ENCODE data around the gene HS6ST1. TPM values are rescaled to one million over a fixed set of nuclear protein-coding genes. Genes with fewer than 3 reads are reported as not detected.

Gene HS6ST1
- total RNA-seq, 2 donors from 2014 or later: 19.3 to 22.9 TPM

DNA sequence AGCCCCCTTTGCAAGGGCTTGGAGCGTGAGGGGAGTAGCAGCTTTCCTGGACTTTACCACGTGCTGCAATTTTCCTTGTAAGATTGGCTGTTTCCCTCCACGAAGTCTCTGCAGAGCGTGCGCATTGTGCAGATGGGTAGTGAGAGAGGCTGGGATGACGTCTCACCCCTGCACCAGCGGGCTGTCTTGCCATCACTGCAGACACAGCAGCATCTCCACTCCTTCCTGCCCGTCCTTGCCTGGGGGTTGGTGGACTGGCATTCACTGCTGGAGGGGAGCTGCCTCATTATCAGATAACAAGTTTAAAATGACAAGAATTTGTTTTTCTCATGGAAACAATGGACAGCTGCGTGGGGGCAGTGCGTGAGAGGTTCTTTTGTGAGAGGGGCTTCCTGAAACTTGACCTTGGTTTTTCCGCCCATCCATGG is 45.3 kb upstream of the HS6ST1 start:
- Histone ChIP-seq H3K27ac (no peak overlapping the region), H3K27me3 (no peaks in the 10 kb centered on the region), H3K9me3 (no peaks in the 10 kb centered on the region), H3K36me3 (no peaks in the 10 kb centered on the region), H3K9ac (ENCODE audit: low read depth in 2 of 2, low read length in 2 of 2) (no peak overlapping the region), H3K4me1 (no peaks in the 10 kb centered on the region), H3K4me3 (no peak overlapping the region)
- intact Hi-C loops (cut with DNase I): no loop called here
- DNase-seq: no peak
- no peak for TF ChIP-seq CTCF (IDR thresholded peaks at IDR 0.05)

DNA sequence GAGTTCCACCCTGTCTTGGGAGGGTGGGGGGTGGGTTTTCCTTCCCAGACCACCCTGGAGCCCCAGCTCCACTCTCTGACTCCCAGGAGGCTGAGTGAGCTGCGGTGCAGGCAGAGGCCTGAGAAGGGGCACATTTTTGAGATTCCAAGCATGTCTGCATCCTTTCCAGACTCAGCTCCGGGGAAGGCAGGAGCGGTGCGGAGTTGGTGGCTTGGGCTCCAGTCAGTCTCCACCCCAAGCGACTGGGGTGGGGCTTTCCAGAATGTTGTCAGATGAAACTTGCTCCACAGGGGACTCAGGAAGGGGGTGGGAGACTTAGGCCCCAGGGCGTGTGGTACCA is 44.2 kb upstream of the HS6ST1 start:
- intact Hi-C loops (cut with DNase I): no loop called here
- Histone ChIP-seq H3K9ac (ENCODE audit: low read depth in 2 of 2, low read length in 2 of 2) (no peak overlapping the region), H3K4me3 (no peak overlapping the region), H3K27me3 (no peaks in the 10 kb centered on the region), H3K36me3 (no peaks in the 10 kb centered on the region), H3K4me1 (no peaks in the 10 kb centered on the region), H3K9me3 (no peaks in the 10 kb centered on the region), H3K27ac (no peak overlapping the region)
- DNase-seq: no peak
- TF ChIP-seq CTCF (IDR thresholded peaks at IDR 0.05): no peak

GRCh38 chr2:128362176-128362888 is 43.7 kb upstream of the HS6ST1 start:
- H3K27me3 ChIP-seq: no peaks in the 10 kb centered on the region
- no peaks in the 10 kb centered on the region for H3K4me1 ChIP-seq
- no peak overlapping the region for H3K9ac ChIP-seq (ENCODE audit: low read depth in 2 of 2, low read length in 2 of 2)
- H3K9me3 ChIP-seq: no peaks in the 10 kb centered on the region
- H3K4me3 ChIP-seq: no peak overlapping the region
- DNase-seq: no peak
- no peak overlapping the region for H3K27ac ChIP-seq
- TF ChIP-seq CTCF (IDR thresholded peaks at IDR 0.05): no peak
- intact Hi-C loops (cut with DNase I): no loop called here
- no peaks in the 10 kb centered on the region for H3K36me3 ChIP-seq

DNA sequence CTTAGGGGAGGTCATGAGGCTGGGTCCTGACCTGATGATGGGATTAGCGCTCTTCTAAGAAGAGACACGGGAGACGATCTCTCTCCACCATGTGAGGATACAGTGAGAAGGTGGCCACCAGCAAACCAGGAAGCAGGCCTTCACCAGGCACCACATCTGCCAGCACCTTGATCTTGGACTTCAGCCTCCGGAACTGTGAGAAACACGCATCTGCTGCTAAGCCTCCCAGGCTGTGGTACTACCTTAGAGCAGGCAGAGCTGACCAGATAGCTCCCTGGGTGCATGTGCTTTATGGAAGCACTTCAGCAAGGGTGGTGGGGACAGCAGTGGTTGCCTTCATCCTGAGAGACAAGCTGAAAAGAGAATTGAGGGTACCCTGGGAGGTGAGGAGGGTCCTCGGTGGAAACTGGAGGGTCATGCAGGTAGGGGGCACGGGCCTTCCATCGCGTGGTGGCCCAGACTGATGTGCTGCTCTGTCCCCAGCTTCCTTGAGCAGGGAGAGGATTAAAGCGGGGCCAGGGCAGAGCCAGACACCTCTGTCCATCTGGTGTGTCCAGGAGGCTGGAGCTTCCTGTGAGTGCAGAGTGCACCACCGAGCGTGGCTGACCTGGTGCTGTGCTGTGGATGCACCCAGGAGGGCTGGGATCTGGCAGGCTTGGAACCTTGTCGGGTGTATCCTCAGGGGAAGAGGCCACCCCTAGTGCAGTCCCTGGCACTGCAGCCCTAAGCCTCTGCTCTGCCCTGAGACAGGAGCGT is 42.9 kb upstream of the HS6ST1 start:
- Histone ChIP-seq H3K36me3 (no peaks in the 10 kb centered on the region), H3K9me3 (no peaks in the 10 kb centered on the region), H3K27me3 (no peaks in the 10 kb centered on the region), H3K4me3 (no peak overlapping the region), H3K4me1 (no peaks in the 10 kb centered on the region), H3K9ac (ENCODE audit: low read depth in 2 of 2, low read length in 2 of 2) (no peak overlapping the region), H3K27ac (no peak overlapping the region)
- TF ChIP-seq CTCF (IDR thresholded peaks at IDR 0.05): no peak
- intact Hi-C loops (cut with DNase I): no loop called here
- DNase-seq: no peak

DNA sequence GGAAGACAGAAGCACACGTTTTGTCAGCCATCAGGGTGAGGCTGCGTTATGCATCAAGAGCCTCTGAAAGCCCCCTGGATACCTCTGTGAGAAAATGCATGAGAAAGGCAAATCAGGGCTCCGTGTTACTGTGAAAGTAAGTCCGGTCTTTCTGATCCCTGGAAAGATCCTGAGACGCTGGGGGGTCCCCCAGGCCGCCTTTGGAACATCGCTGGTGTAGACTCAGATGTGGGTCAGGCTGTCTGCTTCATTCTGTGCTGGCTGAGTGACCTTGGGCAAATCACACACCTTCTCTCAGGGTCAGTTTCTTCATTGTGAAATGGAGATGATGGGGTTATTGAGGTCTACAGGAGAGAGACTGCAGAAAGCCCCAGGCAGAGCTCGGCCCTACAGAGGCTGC is 42.0 kb upstream of the HS6ST1 start:
- no peak for DNase-seq
- TF ChIP-seq CTCF (IDR thresholded peaks at IDR 0.05): no peak
- Histone ChIP-seq H3K27ac (no peak overlapping the region), H3K9ac (ENCODE audit: low read depth in 2 of 2, low read length in 2 of 2) (no peak overlapping the region), H3K9me3 (no peaks in the 10 kb centered on the region), H3K4me3 (no peak overlapping the region), H3K4me1 (no peaks in the 10 kb centered on the region), H3K27me3 (no peaks in the 10 kb centered on the region), H3K36me3 (no peaks in the 10 kb centered on the region)
- intact Hi-C loops (cut with DNase I): no loop called here
